Measurements from ENCODE around the gene SLC5A3.

SLC5A3 gene

DNA sequence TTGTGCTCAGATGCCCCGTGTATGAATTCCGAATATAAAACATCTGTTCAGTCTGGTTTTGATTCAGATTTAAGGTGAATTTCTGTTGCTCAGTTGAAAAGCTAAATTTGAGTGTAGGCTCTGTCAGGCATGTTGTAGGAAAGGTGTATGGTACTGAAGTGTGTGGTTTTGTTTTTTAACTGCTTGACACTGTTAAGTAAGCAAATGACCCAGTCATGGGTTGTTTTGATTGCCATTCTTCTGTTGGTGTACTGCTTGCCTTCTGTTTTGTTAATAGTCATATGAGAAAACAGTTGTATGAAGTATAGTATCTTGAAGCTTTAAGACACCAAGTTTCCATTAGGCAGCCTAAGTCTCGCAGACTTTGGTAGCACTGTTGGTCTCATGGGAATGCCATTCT lies 10.0 kb downstream of the SLC5A3 start:
- no peak for DNase-seq (ENCODE audit: low read depth)
- TF ChIP-seq, protein P1, sequence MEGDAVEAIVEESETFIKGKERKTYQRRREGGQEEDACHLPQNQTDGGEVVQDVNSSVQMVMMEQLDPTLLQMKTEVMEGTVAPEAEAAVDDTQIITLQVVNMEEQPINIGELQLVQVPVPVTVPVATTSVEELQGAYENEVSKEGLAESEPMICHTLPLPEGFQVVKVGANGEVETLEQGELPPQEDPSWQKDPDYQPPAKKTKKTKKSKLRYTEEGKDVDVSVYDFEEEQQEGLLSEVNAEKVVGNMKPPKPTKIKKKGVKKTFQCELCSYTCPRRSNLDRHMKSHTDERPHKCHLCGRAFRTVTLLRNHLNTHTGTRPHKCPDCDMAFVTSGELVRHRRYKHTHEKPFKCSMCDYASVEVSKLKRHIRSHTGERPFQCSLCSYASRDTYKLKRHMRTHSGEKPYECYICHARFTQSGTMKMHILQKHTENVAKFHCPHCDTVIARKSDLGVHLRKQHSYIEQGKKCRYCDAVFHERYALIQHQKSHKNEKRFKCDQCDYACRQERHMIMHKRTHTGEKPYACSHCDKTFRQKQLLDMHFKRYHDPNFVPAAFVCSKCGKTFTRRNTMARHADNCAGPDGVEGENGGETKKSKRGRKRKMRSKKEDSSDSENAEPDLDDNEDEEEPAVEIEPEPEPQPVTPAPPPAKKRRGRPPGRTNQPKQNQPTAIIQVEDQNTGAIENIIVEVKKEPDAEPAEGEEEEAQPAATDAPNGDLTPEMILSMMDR (IDR thresholded peaks at IDR 0.05; ENCODE audit: control insufficient read depth, insufficient read depth, low read depth, low read length, missing control alignments) = no peak
- no peak overlapping the region for H3K4me3 ChIP-seq (ENCODE audit: control insufficient read depth, low read depth, low read length)

DNA sequence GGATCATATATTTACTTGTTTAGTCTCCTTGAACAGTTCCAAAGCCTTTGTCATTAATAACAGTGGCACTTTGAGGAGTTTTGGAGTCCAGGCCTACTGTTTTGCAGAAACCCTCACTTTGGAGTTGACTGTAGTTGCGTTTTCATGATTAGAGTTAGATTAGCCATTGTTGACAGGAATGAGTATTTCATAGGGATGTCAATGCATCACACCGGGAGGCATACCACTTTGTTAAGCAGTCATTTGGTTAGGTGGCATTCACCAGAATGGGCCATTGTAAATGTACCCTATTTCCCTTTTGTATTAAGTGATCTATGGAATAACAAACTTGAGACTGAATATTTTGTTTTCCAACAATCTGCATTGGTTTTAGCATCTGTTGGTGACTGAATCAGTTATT lies 11.8 kb downstream of the SLC5A3 start:
- no peak overlapping the region for H3K4me3 ChIP-seq (ENCODE audit: control insufficient read depth, low read depth, low read length)
- DNase-seq (ENCODE audit: low read depth) = no peak
- TF ChIP-seq, protein P1 (IDR thresholded peaks at IDR 0.05; ENCODE audit: control insufficient read depth, insufficient read depth, low read depth, low read length, missing control alignments) = no peak

DNA sequence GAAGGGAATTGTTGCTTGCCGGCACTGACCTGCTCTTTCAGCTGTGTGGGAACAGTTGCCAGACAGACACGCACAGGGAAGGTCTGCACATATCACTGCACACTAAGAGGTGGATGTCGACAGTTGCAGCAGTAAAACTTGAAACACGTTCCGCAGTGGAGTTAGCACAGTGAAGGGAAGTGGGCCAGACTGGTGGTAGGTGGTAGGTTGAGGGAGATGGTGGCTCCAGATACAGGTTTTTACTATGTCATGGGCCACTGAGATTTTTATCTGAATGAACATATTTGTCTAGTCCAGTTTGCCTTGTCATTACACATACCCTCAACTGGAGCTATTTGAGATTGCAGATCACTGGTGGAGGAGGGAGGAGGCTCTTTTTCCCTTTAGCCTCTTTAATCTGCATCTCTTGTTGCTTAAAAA lies 13.5 kb downstream of the SLC5A3 start:
- TF ChIP-seq, protein P1 (IDR thresholded peaks at IDR 0.05; ENCODE audit: control insufficient read depth, insufficient read depth, low read depth, low read length, missing control alignments) = no peak
- H3K4me3 ChIP-seq (ENCODE audit: control insufficient read depth, low read depth, low read length) = no peak overlapping the region
- no peak for DNase-seq (ENCODE audit: low read depth)

DNA sequence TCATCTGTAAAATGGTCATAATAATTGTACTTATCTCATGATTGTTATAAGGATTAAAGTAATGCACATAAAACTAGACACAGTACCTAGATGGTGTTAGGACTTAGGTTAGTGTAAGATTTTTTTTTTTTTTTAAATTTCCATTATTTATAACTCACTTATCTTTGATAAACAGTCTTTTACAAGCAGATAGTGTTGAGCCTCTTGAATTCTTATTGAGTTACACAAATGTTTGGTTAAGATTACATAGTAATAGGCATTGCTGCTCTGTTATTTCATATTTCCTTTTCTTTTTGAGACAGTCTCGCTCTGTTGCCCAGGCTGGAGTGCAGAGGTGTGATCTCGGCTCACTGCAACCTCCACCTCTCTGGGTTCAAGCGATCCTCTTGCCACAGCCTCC lies 15.4 kb downstream of the SLC5A3 start:
- DNase-seq (ENCODE audit: low read depth) = no peak
- TF ChIP-seq, protein P1 (IDR thresholded peaks at IDR 0.05; ENCODE audit: control insufficient read depth, insufficient read depth, low read depth, low read length, missing control alignments) = no peak

DNA sequence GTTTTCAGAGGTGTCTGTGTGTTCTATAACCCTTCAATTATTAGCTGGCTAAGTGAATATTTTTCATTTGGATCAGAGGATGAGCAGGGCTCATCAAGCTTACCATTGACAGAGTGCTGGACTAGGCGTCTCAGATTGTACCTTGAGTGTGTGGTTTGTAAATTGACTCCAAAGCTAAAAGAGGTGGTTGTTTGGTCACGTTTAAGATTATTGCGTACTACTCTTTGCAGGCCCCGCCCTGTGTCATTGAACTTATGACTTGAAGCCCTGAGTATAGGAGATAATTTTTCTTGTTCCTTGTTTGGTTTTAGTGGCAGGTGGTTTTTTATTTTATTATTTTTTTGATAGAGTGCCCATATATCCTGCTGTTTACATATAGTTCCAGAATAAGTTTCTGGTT lies 17.7 kb downstream of the SLC5A3 start:
- DNase-seq (ENCODE audit: low read depth) = no peak
- no peak overlapping the region for H3K4me3 ChIP-seq (ENCODE audit: control insufficient read depth, low read depth, low read length)
- TF ChIP-seq, protein P1 (IDR thresholded peaks at IDR 0.05; ENCODE audit: control insufficient read depth, insufficient read depth, low read depth, low read length, missing control alignments) = no peak

More for the DNA sequence above, 15.4 kb downstream of the SLC5A3 start:
- no peak overlapping the region for H3K4me3 ChIP-seq (ENCODE audit: control insufficient read depth, low read depth, low read length)

DNA sequence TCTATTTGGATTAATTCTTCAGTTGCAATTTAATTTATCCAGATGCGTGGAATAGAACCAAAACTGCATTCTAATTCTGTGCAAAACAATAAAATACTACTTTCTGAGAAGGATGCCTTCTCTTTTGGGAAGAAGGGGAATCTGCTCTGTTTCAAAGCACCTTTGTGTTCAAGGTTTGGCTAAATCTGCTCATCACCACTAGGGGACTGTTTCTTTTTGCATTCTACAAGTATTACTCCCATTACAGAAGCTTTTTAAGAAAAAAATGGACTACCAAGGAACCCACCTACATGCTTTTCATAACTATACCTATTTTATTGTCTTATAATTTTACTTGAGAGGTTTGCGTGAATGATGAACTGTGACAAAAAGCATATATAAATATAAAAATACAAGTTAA lies 18.2 kb downstream of the SLC5A3 start:
- no peak overlapping the region for H3K4me3 ChIP-seq (ENCODE audit: control insufficient read depth, low read depth, low read length)
- no peak for DNase-seq (ENCODE audit: low read depth)
- TF ChIP-seq, protein P1 (IDR thresholded peaks at IDR 0.05; ENCODE audit: control insufficient read depth, insufficient read depth, low read depth, low read length, missing control alignments) = peak; percentile 34

Data from AG09309 (cell line).